ENCODE measurements around the gene NCEH1.
A peak's percentile ranks its signal among the peaks of the same experiment; 100 is the strongest.

NCEH1 gene

GRCh38 chr3:172643506-172644179, 67.2 kb downstream of the NCEH1 start:
- DNase-seq, result no peak

GRCh38 chr3:172641291-172641690, 69.6 kb downstream of the NCEH1 start:
- DNase-seq, result no peak

GRCh38 chr3:172640751-172641150, 70.1 kb downstream of the NCEH1 start:
- DNase-seq, result no peak

GRCh38 chr3:172635588-172635987, 75.3 kb downstream of the NCEH1 start:
- no peak for DNase-seq

- DNase-seq, result no peak
Measured at GRCh38 chr3:172634948-172635347, 75.9 kb downstream of the NCEH1 start.

GRCh38 chr3:172630316-172630715, 80.6 kb downstream of the NCEH1 start:
- DNase-seq, result no peak

- DNase-seq, result no peak
Measured at GRCh38 chr3:172629470-172629869, 81.4 kb downstream of the NCEH1 start.

GRCh38 chr3:172627057-172627809, 83.6 kb downstream of the NCEH1 start:
- DNase-seq, result peak in 1 of 2 experiments; percentile 55

GRCh38 chr3:172626021-172626640, 84.7 kb downstream of the NCEH1 start:
- DNase-seq, result no peak

GRCh38 chr3:172625404-172625803, 85.5 kb downstream of the NCEH1 start:
- no peak for DNase-seq

- DNase-seq, result no peak
Measured at GRCh38 chr3:172624999-172625398, 85.9 kb downstream of the NCEH1 start.

GRCh38 chr3:172622916-172623700, 87.8 kb downstream of the NCEH1 start:
- DNase-seq, result peak in 1 of 2 experiments; percentile 9

GRCh38 chr3:172622156-172622555, 88.7 kb downstream of the NCEH1 start:
- DNase-seq, result no peak

GRCh38 chr3:172617976-172618375, 92.9 kb downstream of the NCEH1 start:
- DNase-seq, result peak in 1 of 2 experiments; percentile 7

- no peak for DNase-seq
Measured at GRCh38 chr3:172617013-172617706, 93.7 kb downstream of the NCEH1 start.

GRCh38 chr3:172616031-172616461, 94.8 kb downstream of the NCEH1 start:
- DNase-seq, result no peak

GRCh38 chr3:172615296-172615695, 95.6 kb downstream of the NCEH1 start:
- no peak for DNase-seq

- no peak for DNase-seq
Measured at GRCh38 chr3:172614340-172615274, 96.3 kb downstream of the NCEH1 start.

GRCh38 chr3:172613845-172614244, 97.0 kb downstream of the NCEH1 start:
- no peak for DNase-seq

- no peak for DNase-seq
Measured at GRCh38 chr3:172612871-172613678, 97.8 kb downstream of the NCEH1 start.
